K562 (cell line): ENCODE data around the gene ANO9. TPM values are rescaled to one million over a fixed set of nuclear protein-coding genes. Genes with fewer than 3 reads are reported as not detected.

Source experiments
- ATAC-seq: fragments of 200-7000 bp; cut with Tn5 transposase; 3 replicates; pipeline ENCODE4 v1.9.1; 2020; ENCODE audit warnings: moderate library complexity
- BruUV-seq: library from RNA; stranded (reverse); fragments of 400-500 nt; replicated peaks from 2 replicates; lab custom pipeline; 2021; lab: Mats Ljungman, UMichigan
- CTCF ChIA-PET: fragments of 300-600 bp; formaldehyde crosslinking; extraction: SDS; loops from one replicate; lab custom pipeline; 2021; ENCODE audit warnings: low intra/inter-chr PET ratio; lab: Yijun Ruan, JAX
- POLR2A ChIA-PET: fragments of 300-600, 350-650 bp; sonication (Branson Sonifier 250); formaldehyde crosslinking; extraction: SDS; loops from one replicate; lab custom pipeline; 2021; ENCODE audit warnings: antibody characterized with exemption, inconsistent platforms; lab: Yijun Ruan, JAX
- DNase-seq, 4 experiments: peaks; one replicate each; pipeline versions ENCODE4 v3.0.0 to v3.0.0-alpha.2; 2011 to 2018; ENCODE audit warnings: low spot score in 3 of 4, mixed read lengths in 3 of 4; ENCODE audit errors: extremely low read depth in 1 of 4
- FAIRE-seq: peaks from 2 replicates; lab custom pipeline; 2011; peaks lifted over from hg19 to GRCh38; lab: Jason Lieb, UNC
- H2AFZ ChIP-seq: 2 replicates; pipeline ENCODE4 v1.6.0; 2011; ENCODE audit warnings: low read depth, low read length, control low read depth, inconsistent platforms
- H3K27ac ChIP-seq: fragments of 200-600 bp; 3 replicates; pipeline ENCODE4 v1.8.0; 2011; ENCODE audit warnings: low read depth, mild to moderate bottlenecking, control low read depth, inconsistent platforms, low read length, moderate library complexity, mixed read lengths; ENCODE audit errors: extremely low read depth
- H3K27me3 ChIP-seq, 2 experiments: fragments of 300-600 bp in 1 of 2; 2 replicates in 1 of 2; 3 replicates in 1 of 2; pipeline versions ENCODE4 v1.6.0 to v1.8.0; 2011; ENCODE audit warnings: inconsistent platforms in 2 of 2, low read length in 2 of 2, mild to moderate bottlenecking in 1 of 2, mixed read lengths in 1 of 2, moderate library complexity in 1 of 2; ENCODE audit not compliant: control insufficient read depth in 2 of 2, insufficient read depth in 2 of 2
- H3K36me3 ChIP-seq: fragments of 300-600 bp; 3 replicates; pipeline ENCODE4 v1.8.0; 2011; ENCODE audit warnings: mild to moderate bottlenecking, low read length, inconsistent platforms; ENCODE audit not compliant: control insufficient read depth, insufficient read depth
- H3K4me1 ChIP-seq, 2 experiments: fragments of 200-600 bp in 1 of 2; replicated peaks in 1 of 2; 2 replicates in 1 of 2; 3 replicates in 1 of 2; pipeline versions ENCODE4 v1.5.1 to v1.8.0; 2011; ENCODE audit warnings: inconsistent platforms in 2 of 2, low read length in 2 of 2, mild to moderate bottlenecking in 1 of 2, mixed read lengths in 1 of 2, moderate library complexity in 1 of 2; ENCODE audit not compliant: control insufficient read depth in 2 of 2, insufficient read depth in 2 of 2
- H3K4me2 ChIP-seq: 2 replicates; pipeline ENCODE4 v1.6.1; 2011; ENCODE audit warnings: low read length, control low read depth, inconsistent platforms, mixed read lengths; ENCODE audit not compliant: insufficient read depth
- H3K4me3 ChIP-seq: fragments of 200-600 bp; sonication (generic), shearing (Covaris generic); 2 replicates; pipeline ENCODE4 v1.5.1; 2016; ENCODE audit warnings: control low read depth, inconsistent platforms
- H3K79me2 ChIP-seq: fragments of 200-600 bp; 3 replicates; pipeline ENCODE4 v1.8.0; 2011; ENCODE audit warnings: low read length, inconsistent platforms; ENCODE audit not compliant: control insufficient read depth, insufficient read depth
- H3K9ac ChIP-seq, 2 experiments: 2 replicates each; pipeline versions ENCODE4 v1.6.0 to v1.6.1; 2011; ENCODE audit warnings: low read depth in 2 of 2, low read length in 2 of 2, control low read depth in 1 of 2, inconsistent platforms in 1 of 2, mild to moderate bottlenecking in 1 of 2, mixed read lengths in 1 of 2; ENCODE audit not compliant: insufficient read depth in 1 of 2
- H3K9me1 ChIP-seq: one replicate; pipeline ENCODE4 v1.6.0; 2011; ENCODE audit warnings: inconsistent platforms, mild to moderate bottlenecking, low read length, moderate library complexity; ENCODE audit not compliant: control insufficient read depth, insufficient read depth
- H3K9me3 ChIP-seq: replicated peaks from 2 replicates; pipeline ENCODE4 v1.5.1; 2011; ENCODE audit warnings: low read depth, low read length, inconsistent platforms; ENCODE audit not compliant: control insufficient read depth, insufficient read depth
- H4K20me1 ChIP-seq: replicated peaks from 2 replicates; pipeline ENCODE4 v1.6.1; 2011; ENCODE audit warnings: low read length, inconsistent platforms, mixed read lengths; ENCODE audit not compliant: control insufficient read depth, insufficient read depth
- ARID2 ChIP-seq: fragments of 450-650 bp; IDR thresholded peaks from 2 replicates; pipeline ENCODE4 v1.6.1; 2017; ENCODE audit warnings: antibody characterized with exemption, mild to moderate bottlenecking
- CBX3 ChIP-seq, 2 experiments: IDR thresholded peaks; 1 replicate in 1 of 2; 2 replicates in 1 of 2; pipeline ENCODE4 v1.6.1; 2012; ENCODE audit warnings: inconsistent platforms in 2 of 2, low read length in 2 of 2, borderline replicate concordance in 1 of 2, control low read depth in 1 of 2
- CHAMP1 ChIP-seq: fragments of 450-650 bp; IDR thresholded peaks from 2 replicates; pipeline ENCODE4 v1.6.1; 2016; ENCODE audit warnings: mild to moderate bottlenecking
- KAT7 ChIP-seq: sonication (generic); formaldehyde crosslinking; IDR thresholded peaks from 2 replicates; pipeline ENCODE4 v1.8.0; 2022; ENCODE audit warnings: missing genetic modification reagents, mild to moderate bottlenecking, borderline replicate concordance
- POLR2AphosphoS5 ChIP-seq: IDR thresholded peaks from 2 replicates; pipeline ENCODE4 v1.6.1; 2011; ENCODE audit warnings: mild to moderate bottlenecking, low read depth, low read length, moderate library complexity; ENCODE audit not compliant: control insufficient read depth, insufficient read depth
- TARDBP ChIP-seq: fragments of 450-650 bp; IDR thresholded peaks from 2 replicates; pipeline ENCODE4 v1.6.1; 2016
- TEAD2 ChIP-seq: fragments of 450-650 bp; IDR thresholded peaks from 2 replicates; pipeline ENCODE4 v1.6.1; 2016; ENCODE audit warnings: missing genetic modification characterization, control low read depth, missing compliant biosample characterization
- ZNF407 ChIP-seq: fragments of 450-650 bp; IDR thresholded peaks from 2 replicates; pipeline ENCODE4 v1.6.1; 2016; ENCODE audit warnings: low read depth
- ZNF444 ChIP-seq: fragments of 250-450 bp; sonication (Bioruptor Pico); IDR thresholded peaks from 2 replicates; pipeline ENCODE4 v1.4.0; 2020; ENCODE audit warnings: mild to moderate bottlenecking, moderate library complexity
- WGBS: fragments of 100-300 bp; shearing (Covaris generic); methylation state at CpG from one replicate; pipeline ENCODE4 v1.1.6; 2016; ENCODE audit warnings: low coverage, mixed read lengths; ENCODE audit not compliant: insufficient coverage; ENCODE audit errors: missing lambda C conversion rate; 5-methylcytosine and 5-hydroxymethylcytosine counted together
- in situ Hi-C: fragments of 300-500 bp; cut with MboI; formaldehyde crosslinking; loops from 4 replicates; pipeline ENCODE4 v1.15.0; 2018; ENCODE audit warnings: inconsistent platforms, mixed read lengths
- intact Hi-C: fragments of 100-400 bp; cut with micrococcal nuclease; formaldehyde crosslinking; loops from 2 replicates; pipeline ENCODE4 v1.14.2; 2022
- polyA plus RNA-seq, 8 experiments: library from polyadenylated mRNA; depleted of rRNA in 4 of 8; stranded (reverse) in 5 of 8; unstranded in 3 of 8; fragments of >200 nt; fragmentation: Nextera tagmentation in 2 of 8; fragmentation: Illumina TruSeq in 1 of 8; extraction: Ambion mirVana in 2 of 8; extraction: Trizol in 1 of 8; gene quantifications; 2 replicates each; pipeline versions ENCODE4 v1.2.1 to v1.2.3, GENCODE V29; 2011 to 2014; ENCODE audit warnings: inconsistent platforms in 1 of 8, missing spikeins in 1 of 8
- total RNA-seq, 7 experiments: library from RNA; depleted of rRNA in 6 of 7; stranded (reverse); fragments of >200 nt in 6 of 7; fragmentation: Illumina TruSeq in 2 of 7; extraction: Trizol in 2 of 7; gene quantifications; 2 replicates each; pipeline versions ENCODE4 v1.2.1 to v1.2.3, GENCODE V29; 2011 to 2021; ENCODE audit warnings: low replicate concordance in 1 of 7

Gene ANO9
- total and polyA plus RNA-seq, 9 of the 15 experiments (the other 6 are each of a cell fraction or from before 2014, with no cell fraction given): 0.20 to 14.5 (median 4.5) TPM

- H2AFZ ChIP-seq: no peak overlapping the region
- 92% methylated on average over 18 of the region's 23 CpGs for WGBS
- no peak overlapping the region for H3K4me3 ChIP-seq
- peaks cover 0 to 40% of the 10 kb centered on the region in 2 experiments; a peak in 3 of 5 replicates for H3K4me1 ChIP-seq
- ATAC-seq (no peak), DNase-seq (no peak), FAIRE-seq (no peak)
- H3K9me1 ChIP-seq: no peaks in the 10 kb centered on the region
- BruUV-seq: no TSS peak
- no peaks in the 10 kb centered on the region for H3K27me3 ChIP-seq
- H3K36me3 ChIP-seq: peaks cover 39% of the 10 kb centered on the region; the same call in 2 of the 3 replicates
- ChIA-PET POLR2A (no interaction called here), CTCF (no interaction called here)
- no peak overlapping the region for H3K4me2 ChIP-seq
- peaks cover 10% of the 10 kb centered on the region for H3K79me2 ChIP-seq
- in situ Hi-C loops (no loop called here), intact Hi-C loops (no loop called here)
- H4K20me1 ChIP-seq: no peaks in the 10 kb centered on the region
- no peaks in the 10 kb centered on the region; the same call in none of the 2 replicates for H3K9me3 ChIP-seq
- H3K9ac ChIP-seq: no peak overlapping the region
- H3K27ac ChIP-seq: no peak overlapping the region
- TF ChIP-seq CHAMP1 (no peak), KAT7 (no peak), ZNF444 (no peak), ARID2 (no peak), CBX3 (IDR thresholded peaks at IDR 0.05; ENCODE audit: borderline replicate concordance in 1 of 2, low read length in 2 of 2) (no peak), POLR2AphosphoS5 (no peak), ZNF407 (no peak), TARDBP (no peak), TEAD2 (tag) (no peak)
These were observed 67.9 kb downstream of the ANO9 start for GRCh38 chr11:373716-374551.
